Activated CD8-positive, alpha-beta T cell treated with anti-CD3 and anti-CD28 coated beads, Interleukin-2, amount 10 ng/mL, durations not matched to agents 7 days and 5 days (primary cell): ENCODE data around the gene TFEB. TPM values are rescaled to one million over a fixed set of nuclear protein-coding genes. Genes with fewer than 3 reads are reported as not detected.
A peak's percentile ranks its signal among the peaks of the same experiment; 100 is the strongest.

Experiments
- ATAC-seq: fragments of 150-1000 bp; cut with Tn5 transposase; one replicate; pipeline ENCODE4 v1.10.0; 2021; ENCODE audit warnings: moderate library complexity
- CTCF ChIA-PET: fragments of 350-600 bp; sonication (Branson Sonifier 250); formaldehyde crosslinking; loops from one replicate; lab custom pipeline; 2021; ENCODE audit warnings: antibody characterized with exemption; lab: Charles Lee
- POLR2A ChIA-PET: fragments of 350-600 bp; sonication (Branson Sonifier 250); formaldehyde crosslinking; loops from one replicate; lab custom pipeline; 2021; ENCODE audit warnings: antibody characterized with exemption; lab: Charles Lee
- DNase-seq: peaks from one replicate; pipeline ENCODE4 v3.0.0-alpha.2; 2020
- H3K27ac Mint-ChIP-seq: one replicate; pipeline ENCODE4 v1.8.0; 2021; ENCODE audit warnings: mild to moderate bottlenecking, mixed read lengths
- H3K27me3 Mint-ChIP-seq: one replicate; pipeline ENCODE4 v1.8.0; 2021; ENCODE audit warnings: low read depth, mixed read lengths
- H3K36me3 Mint-ChIP-seq: one replicate; pipeline ENCODE4 v1.8.0; 2021; ENCODE audit warnings: low read depth, mixed read lengths
- H3K4me1 Mint-ChIP-seq: one replicate; pipeline ENCODE4 v1.8.0; 2021; ENCODE audit warnings: low read depth, mixed read lengths
- H3K4me3 Mint-ChIP-seq: one replicate; pipeline ENCODE4 v1.8.0; 2021; ENCODE audit warnings: mild to moderate bottlenecking, mixed read lengths
- H3K9me3 Mint-ChIP-seq: one replicate; pipeline ENCODE4 v1.8.0; 2022; ENCODE audit warnings: mixed read lengths; ENCODE audit not compliant: insufficient read depth
- total RNA-seq, 2 experiments: library from RNA; stranded (reverse); gene quantifications; one replicate each; pipeline ENCODE4 v1.2.3, GENCODE V29; 2021

Gene TFEB
- total RNA-seq, 2 experiments from 2014 or later: 18.5 to 21.2 TPM

GRCh38 chr6:41689171-41690008 lies 46.0 kb downstream of the TFEB start:
- DNase-seq (no peak), ATAC-seq (no peak)
- Mint-ChIP-seq H3K36me3 (peaks cover 4% of the 10 kb centered on the region), H3K4me3 (no peak overlapping the region), H3K27ac (no peak overlapping the region), H3K27me3 (no peaks in the 10 kb centered on the region), H3K4me1 (peaks cover 8% of the 10 kb centered on the region), H3K9me3 (no peaks in the 10 kb centered on the region)
- CTCF ChIA-PET: interaction anchor here (0.7 to 2.4 kb wide), 5 partner anchors 17 to 321 kb away, joined by 3 to 6 read pairs (median 6); partner anchors contain the start of gene TOMM6
- POLR2A ChIA-PET: no interaction called here

- peaks cover 13% of the 10 kb centered on the region for H3K4me1 Mint-ChIP-seq
- H3K27ac Mint-ChIP-seq: no peak overlapping the region
- ATAC-seq (no peak), DNase-seq (no peak)
- peaks cover 4% of the 10 kb centered on the region for H3K36me3 Mint-ChIP-seq
- CTCF ChIA-PET: interaction anchor here (0.7 to 1.7 kb wide), 5 partner anchors 18 to 99 kb away, joined by 3 to 6 read pairs (median 3); partner anchors contain the start of gene TOMM6
- POLR2A ChIA-PET: no interaction called here
- no peaks in the 10 kb centered on the region for H3K27me3 Mint-ChIP-seq
- no peaks in the 10 kb centered on the region for H3K9me3 Mint-ChIP-seq
- no peak overlapping the region for H3K4me3 Mint-ChIP-seq
Observed at GRCh38 chr6:41688256-41688965, 47.0 kb downstream of the TFEB start.

- Mint-ChIP-seq H3K4me3 (no peak overlapping the region), H3K27me3 (no peaks in the 10 kb centered on the region), H3K9me3 (no peaks in the 10 kb centered on the region), H3K36me3 (peaks cover 4% of the 10 kb centered on the region), H3K4me1 (peaks cover 18% of the 10 kb centered on the region), H3K27ac (no peak overlapping the region)
- CTCF ChIA-PET: interaction anchor here (0.7 to 0.8 kb wide), 2 partner anchors 84 to 85 kb away, joined by 3 read pairs; no protein-coding TSS in a partner anchor
- ATAC-seq (no peak), DNase-seq (no peak)
- POLR2A ChIA-PET: no interaction called here
Observed at GRCh38 chr6:41687501-41688175, 47.8 kb downstream of the TFEB start.

GRCh38 chr6:41685641-41686380 lies 49.6 kb downstream of the TFEB start:
- Mint-ChIP-seq H3K4me3 (no peak overlapping the region), H3K36me3 (peaks cover 3% of the 10 kb centered on the region), H3K27me3 (peaks cover 2% of the 10 kb centered on the region), H3K27ac (no peak overlapping the region), H3K9me3 (no peaks in the 10 kb centered on the region), H3K4me1 (peaks cover 25% of the 10 kb centered on the region)
- DNase-seq (no peak), ATAC-seq (no peak)
- POLR2A ChIA-PET: interaction anchor here (1.1 to 1.2 kb wide), 2 partner anchors 20 to 184 kb away, joined by 3 read pairs; no protein-coding TSS in a partner anchor
- CTCF ChIA-PET: interaction anchor here (2.8 to 3.5 kb wide), 2 partner anchors 82 to 318 kb away, joined by 17 to 74 read pairs; no protein-coding TSS in a partner anchor

GRCh38 chr6:41684311-41685180 lies 50.9 kb downstream of the TFEB start:
- Mint-ChIP-seq H3K9me3 (no peaks in the 10 kb centered on the region), H3K27me3 (peaks cover 2% of the 10 kb centered on the region), H3K4me3 (no peak overlapping the region), H3K27ac (no peak overlapping the region), H3K4me1 (peaks cover 24% of the 10 kb centered on the region), H3K36me3 (no peaks in the 10 kb centered on the region)
- ATAC-seq (no peak), DNase-seq (no peak)
- ChIA-PET POLR2A (interaction anchor here (1.1 to 2.2 kb wide), 3 partner anchors 21 to 351 kb away, joined by 3 to 6 read pairs (median 5); no protein-coding TSS in a partner anchor), CTCF (interaction anchor here (0.7 to 3.5 kb wide), 12 partner anchors 9 to 377 kb away, joined by 3 to 74 read pairs (median 6); no protein-coding TSS in a partner anchor)

GRCh38 chr6:41683523-41684310 lies 51.7 kb downstream of the TFEB start:
- no peaks in the 10 kb centered on the region for H3K36me3 Mint-ChIP-seq
- DNase-seq: peak; percentile 84
- H3K27ac Mint-ChIP-seq: peak overlapping the region; percentile 63
- POLR2A ChIA-PET: interaction anchor here (1.2 to 2.2 kb wide), 3 partner anchors 50 to 350 kb away, joined by 3 to 6 read pairs (median 5); no protein-coding TSS in a partner anchor
- H3K9me3 Mint-ChIP-seq: no peaks in the 10 kb centered on the region
- CTCF ChIA-PET: interaction anchor here (0.7 to 3.5 kb wide), 37 partner anchors 8 to 384 kb away, joined by 3 to 74 read pairs (median 4); no protein-coding TSS in a partner anchor
- H3K27me3 Mint-ChIP-seq: peaks cover 2% of the 10 kb centered on the region
- peak overlapping the region; percentile 68 for H3K4me3 Mint-ChIP-seq
- peaks cover 17% of the 10 kb centered on the region for H3K4me1 Mint-ChIP-seq
- peak; percentile 94 for ATAC-seq

- POLR2A ChIA-PET: interaction anchor here (1.2 to 2.2 kb wide), 3 partner anchors 51 to 349 kb away, joined by 3 to 6 read pairs (median 5); no protein-coding TSS in a partner anchor
- Mint-ChIP-seq H3K27me3 (peaks cover 2% of the 10 kb centered on the region), H3K9me3 (no peaks in the 10 kb centered on the region), H3K4me3 (peak overlapping the region; percentile 68), H3K4me1 (peaks cover 17% of the 10 kb centered on the region), H3K27ac (peak overlapping the region; percentile 63), H3K36me3 (no peaks in the 10 kb centered on the region)
- ATAC-seq (peak; percentile 7), DNase-seq (no peak)
- CTCF ChIA-PET: interaction anchor here (0.7 to 3.5 kb wide), 35 partner anchors 8 to 384 kb away, joined by 3 to 74 read pairs (median 4); no protein-coding TSS in a partner anchor
Observed at GRCh38 chr6:41683273-41683522, 52.2 kb downstream of the TFEB start.

- no peaks in the 10 kb centered on the region for H3K36me3 Mint-ChIP-seq
- peak overlapping the region; percentile 63 for H3K27ac Mint-ChIP-seq
- POLR2A ChIA-PET: interaction anchor here (1.2 to 2.2 kb wide), 3 partner anchors 51 to 349 kb away, joined by 3 to 6 read pairs (median 5); no protein-coding TSS in a partner anchor
- peak overlapping the region; percentile 68 for H3K4me3 Mint-ChIP-seq
- H3K9me3 Mint-ChIP-seq: no peaks in the 10 kb centered on the region
- H3K27me3 Mint-ChIP-seq: peaks cover 2% of the 10 kb centered on the region
- DNase-seq (no peak), ATAC-seq (no peak)
- CTCF ChIA-PET: interaction anchor here (0.7 to 3.5 kb wide), 37 partner anchors 8 to 383 kb away, joined by 3 to 74 read pairs (median 4); no protein-coding TSS in a partner anchor
- H3K4me1 Mint-ChIP-seq: peaks cover 17% of the 10 kb centered on the region
Observed at GRCh38 chr6:41682497-41683272, 52.7 kb downstream of the TFEB start.

- no peaks in the 10 kb centered on the region for H3K9me3 Mint-ChIP-seq
- H3K36me3 Mint-ChIP-seq: no peaks in the 10 kb centered on the region
- CTCF ChIA-PET: interaction anchor here (0.6 to 3.0 kb wide), 6 partner anchors 12 to 375 kb away, joined by 3 to 24 read pairs (median 4); no protein-coding TSS in a partner anchor
- ATAC-seq: peak; percentile 72
- no peak overlapping the region for H3K4me3 Mint-ChIP-seq
- peaks cover 2% of the 10 kb centered on the region for H3K27me3 Mint-ChIP-seq
- POLR2A ChIA-PET: no interaction called here
- peaks cover 17% of the 10 kb centered on the region for H3K4me1 Mint-ChIP-seq
- H3K27ac Mint-ChIP-seq: no peak overlapping the region
- DNase-seq: peak; percentile 78
Observed at GRCh38 chr6:41682056-41682477, 53.3 kb downstream of the TFEB start.
